DOHH2 (cell line): ENCODE measurements around the gene TULP4.

Source experiments
- H3F3A ChIP-seq: fragments of 200-600 bp; sonication (generic), shearing (Covaris generic); 2 replicates; pipeline ENCODE4 v1.6.0; 2016; ENCODE audit warnings: antibody characterized with exemption, mild to moderate bottlenecking; ENCODE audit not compliant: control insufficient read depth, insufficient read depth
- H3K27ac ChIP-seq: fragments of 200-600 bp; sonication (generic); 2 replicates; pipeline ENCODE4 v1.5.1; 2014; ENCODE audit warnings: low read depth, mild to moderate bottlenecking, low read length, moderate library complexity
- H3K27me3 ChIP-seq: fragments of 200-600 bp; sonication (generic); 2 replicates; pipeline ENCODE4 v1.6.1; 2014; ENCODE audit warnings: mild to moderate bottlenecking, low read length, mixed read lengths; ENCODE audit not compliant: control insufficient read depth
- H3K36me3 ChIP-seq: fragments of 200-600 bp; sonication (generic); 2 replicates; pipeline ENCODE4 v1.6.1; 2014; ENCODE audit warnings: mild to moderate bottlenecking, low read length, moderate library complexity, mixed read lengths; ENCODE audit not compliant: control insufficient read depth
- H3K4me1 ChIP-seq: fragments of 200-600 bp; sonication (generic); 2 replicates; pipeline ENCODE4 v1.6.1; 2014; ENCODE audit warnings: mild to moderate bottlenecking, low read length, mixed read lengths; ENCODE audit not compliant: control insufficient read depth
- H3K4me2 ChIP-seq: fragments of 200-600 bp; sonication (generic); 2 replicates; pipeline ENCODE4 v1.6.0; 2014; ENCODE audit warnings: mild to moderate bottlenecking, low read length, moderate library complexity
- H3K4me3 ChIP-seq: fragments of 200-600 bp; sonication (generic); 2 replicates; pipeline ENCODE4 v1.5.1; 2014; ENCODE audit warnings: mild to moderate bottlenecking, low read length, mixed read lengths
- H3K79me2 ChIP-seq: fragments of 200-600 bp; sonication (generic); 2 replicates; pipeline ENCODE4 v1.6.1; 2014; ENCODE audit warnings: mild to moderate bottlenecking, low read length, mixed read lengths; ENCODE audit not compliant: control insufficient read depth
- H3K9me2 ChIP-seq: fragments of 200-600 bp; sonication (generic); replicated peaks from 2 replicates; pipeline ENCODE4 v1.6.1; 2014; ENCODE audit warnings: mild to moderate bottlenecking, low read length, mixed read lengths; ENCODE audit not compliant: control insufficient read depth
- H3K9me3 ChIP-seq: fragments of 200-600 bp; sonication (generic); 2 replicates; pipeline ENCODE4 v1.6.1; 2014; ENCODE audit warnings: antibody characterized with exemption, low read length, mixed read lengths; ENCODE audit not compliant: control insufficient read depth, insufficient read depth
- H4K20me1 ChIP-seq: fragments of 200-600 bp; sonication (generic); 2 replicates; pipeline ENCODE4 v1.6.0; 2014; ENCODE audit warnings: low read depth, mild to moderate bottlenecking, antibody characterized with exemption, low read length, moderate library complexity; ENCODE audit not compliant: control insufficient read depth, insufficient read depth
- EZH2phosphoT487 ChIP-seq: fragments of 200-600 bp; sonication (generic); IDR thresholded peaks from 2 replicates; pipeline ENCODE4 v1.6.1; 2017; ENCODE audit warnings: borderline replicate concordance, mild to moderate bottlenecking, antibody characterized with exemption, low read length, moderate library complexity, mixed read lengths
- TF ChIP-seq, protein P1 (sequence below): fragments of 200-600 bp; sonication (generic); IDR thresholded peaks from one replicate; pipeline ENCODE4 v1.5.1; 2014; ENCODE audit warnings: antibody characterized with exemption, mild to moderate bottlenecking, low read depth, low read length; ENCODE audit not compliant: poor library complexity, severe bottlenecking

The TULP4 gene

DNA sequence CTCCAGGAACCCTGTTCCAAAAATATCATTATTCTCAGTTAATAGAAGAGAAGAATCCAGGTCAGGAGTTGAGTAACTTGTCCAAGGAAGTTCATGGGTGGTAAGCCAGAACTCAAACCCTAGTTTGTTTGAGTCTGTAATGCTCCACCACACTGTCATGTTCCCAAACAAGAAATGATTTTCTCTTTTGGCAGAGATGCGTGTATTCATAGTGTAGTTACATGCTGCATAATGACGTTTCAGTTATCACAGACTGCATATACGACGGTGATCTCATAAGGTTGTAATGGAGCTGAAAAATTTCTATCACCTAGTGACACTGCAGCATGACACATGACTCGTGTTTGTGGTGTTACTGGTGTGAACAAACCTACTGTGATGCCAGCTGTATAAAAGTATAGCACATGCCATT lies 102.6 kb downstream of the TULP4 start:
- Histone ChIP-seq H3K36me3 (peaks cover 31% of the 10 kb centered on the region), H3K9me3 (no peaks in the 10 kb centered on the region; the same call in 1 of the 2 replicates), H3K4me2 (no peak overlapping the region), H3K4me1 (peaks cover 7% of the 10 kb centered on the region), H3K27me3 (no peaks in the 10 kb centered on the region), H3K4me3 (no peak overlapping the region), H3K9me2 (no peaks in the 10 kb centered on the region), H3K27ac (no peak overlapping the region), H4K20me1 (peaks cover 6% of the 10 kb centered on the region; the same call in 1 of the 2 replicates), H3F3A (no peaks in the 10 kb centered on the region), H3K79me2 (peaks cover 16% of the 10 kb centered on the region)
- TF ChIP-seq, protein P1, sequence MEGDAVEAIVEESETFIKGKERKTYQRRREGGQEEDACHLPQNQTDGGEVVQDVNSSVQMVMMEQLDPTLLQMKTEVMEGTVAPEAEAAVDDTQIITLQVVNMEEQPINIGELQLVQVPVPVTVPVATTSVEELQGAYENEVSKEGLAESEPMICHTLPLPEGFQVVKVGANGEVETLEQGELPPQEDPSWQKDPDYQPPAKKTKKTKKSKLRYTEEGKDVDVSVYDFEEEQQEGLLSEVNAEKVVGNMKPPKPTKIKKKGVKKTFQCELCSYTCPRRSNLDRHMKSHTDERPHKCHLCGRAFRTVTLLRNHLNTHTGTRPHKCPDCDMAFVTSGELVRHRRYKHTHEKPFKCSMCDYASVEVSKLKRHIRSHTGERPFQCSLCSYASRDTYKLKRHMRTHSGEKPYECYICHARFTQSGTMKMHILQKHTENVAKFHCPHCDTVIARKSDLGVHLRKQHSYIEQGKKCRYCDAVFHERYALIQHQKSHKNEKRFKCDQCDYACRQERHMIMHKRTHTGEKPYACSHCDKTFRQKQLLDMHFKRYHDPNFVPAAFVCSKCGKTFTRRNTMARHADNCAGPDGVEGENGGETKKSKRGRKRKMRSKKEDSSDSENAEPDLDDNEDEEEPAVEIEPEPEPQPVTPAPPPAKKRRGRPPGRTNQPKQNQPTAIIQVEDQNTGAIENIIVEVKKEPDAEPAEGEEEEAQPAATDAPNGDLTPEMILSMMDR: no peak
- no peak for TF ChIP-seq EZH2phosphoT487

DNA sequence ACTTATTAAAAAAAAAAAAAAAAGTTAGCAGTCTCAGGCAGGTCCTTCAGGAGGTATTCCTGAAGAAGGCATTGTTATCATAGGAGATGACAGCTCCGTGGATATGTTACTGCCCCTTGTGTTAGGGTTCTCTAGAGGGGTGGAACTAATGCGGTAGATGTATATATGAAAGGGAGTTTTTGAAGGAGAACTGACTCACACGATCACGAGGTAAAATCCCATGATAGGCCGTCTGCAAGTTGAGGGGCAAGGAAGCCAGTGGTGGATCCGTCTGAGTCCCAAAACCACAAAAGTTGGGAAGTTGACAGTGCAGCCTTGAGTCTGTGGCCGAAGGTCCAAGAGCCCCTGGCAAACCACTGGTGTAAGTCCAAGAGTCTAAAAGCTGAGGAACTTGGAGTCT lies 103.4 kb downstream of the TULP4 start:
- Histone ChIP-seq H3K27me3 (no peaks in the 10 kb centered on the region), H3K79me2 (peaks cover 9% of the 10 kb centered on the region), H3F3A (no peaks in the 10 kb centered on the region), H3K27ac (no peak overlapping the region), H4K20me1 (peaks cover 3% of the 10 kb centered on the region; the same call in 1 of the 2 replicates), H3K9me3 (no peaks in the 10 kb centered on the region; the same call in 1 of the 2 replicates), H3K36me3 (peaks cover 31% of the 10 kb centered on the region), H3K4me1 (no peaks in the 10 kb centered on the region), H3K4me3 (no peak overlapping the region), H3K4me2 (no peak overlapping the region), H3K9me2 (no peaks in the 10 kb centered on the region)
- TF ChIP-seq EZH2phosphoT487: no peak
- TF ChIP-seq, protein P1: no peak

DNA sequence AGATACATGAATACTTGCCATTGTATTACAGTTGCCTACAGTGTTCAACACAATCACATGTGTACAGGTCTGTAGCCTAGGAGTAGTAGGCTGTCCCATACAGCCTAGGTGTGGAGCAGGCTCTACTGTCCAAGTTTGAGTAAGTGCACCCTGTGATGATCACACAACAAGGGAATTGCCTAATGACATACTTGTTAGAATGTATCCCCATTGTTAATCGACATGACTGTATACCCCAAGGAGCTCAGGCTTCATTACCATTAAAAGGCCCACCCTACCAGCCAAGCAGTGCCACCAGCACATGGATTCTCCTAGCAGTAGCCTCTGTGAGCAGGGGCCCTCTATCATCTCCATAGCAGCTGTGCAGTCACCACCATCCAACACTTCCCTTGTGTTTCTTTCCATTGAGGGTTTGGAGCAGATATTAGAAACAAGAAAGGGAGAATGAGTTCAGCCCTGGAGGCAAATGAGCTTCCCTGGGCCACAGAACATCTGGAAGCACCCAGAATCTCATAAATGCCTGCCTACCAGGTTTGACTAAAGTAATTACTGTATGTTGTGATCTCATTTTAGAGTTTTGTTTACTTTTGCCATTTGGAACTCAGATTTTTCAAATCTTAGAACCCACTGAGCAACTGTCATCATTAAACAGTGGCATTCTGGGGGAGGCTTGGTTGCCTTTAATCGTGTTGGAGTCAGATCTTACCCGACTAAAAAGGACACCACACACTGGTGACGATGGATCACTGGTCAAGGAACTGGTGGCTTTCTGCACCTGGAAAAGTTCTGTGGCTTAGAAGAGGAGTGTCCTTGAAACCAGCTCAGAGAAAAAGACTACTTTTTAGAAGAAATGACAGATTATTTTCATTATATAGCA lies 104.9 kb downstream of the TULP4 start:
- H3K27me3 ChIP-seq: no peaks in the 10 kb centered on the region
- H3K27ac ChIP-seq: no peak overlapping the region
- no peaks in the 10 kb centered on the region for H3K4me1 ChIP-seq
- H3F3A ChIP-seq: no peaks in the 10 kb centered on the region
- no peak overlapping the region for H3K4me3 ChIP-seq
- no peak overlapping the region for H3K4me2 ChIP-seq
- no peaks in the 10 kb centered on the region for H3K79me2 ChIP-seq
- no peak for TF ChIP-seq EZH2phosphoT487
- TF ChIP-seq, protein P1: no peak
- peaks cover 31% of the 10 kb centered on the region for H3K36me3 ChIP-seq
- H3K9me3 ChIP-seq: no peaks in the 10 kb centered on the region; the same call in 1 of the 2 replicates
- H3K9me2 ChIP-seq: no peaks in the 10 kb centered on the region
- H4K20me1 ChIP-seq: no peaks in the 10 kb centered on the region
